Astrocyte of the cerebellum (primary cell): ENCODE data around the gene PROS1.
A peak's percentile ranks its signal among the peaks of the same experiment; 100 is the strongest.

Experiments
- DNase-seq: peaks from one replicate; pipeline ENCODE4 v3.0.0-alpha.2; 2011; ENCODE audit warnings: low read depth
- H3K4me3 ChIP-seq: 2 replicates; pipeline ENCODE4 v1.5.1; 2011; ENCODE audit warnings: mild to moderate bottlenecking, low read depth, low read length, moderate library complexity
- in situ Hi-C: cut with HindIII; loops from 2 replicates; pipeline ENCODE4 v1.10.0; 2017; ENCODE audit warnings: low sequenced_read_pairs
- TF ChIP-seq, protein P1 (sequence below): IDR thresholded peaks from 2 replicates; pipeline ENCODE4 v1.5.1; 2012; ENCODE audit warnings: low read length, low read depth, moderate library complexity, mild to moderate bottlenecking; ENCODE audit errors: missing control alignments

PROS1 gene

DNA sequence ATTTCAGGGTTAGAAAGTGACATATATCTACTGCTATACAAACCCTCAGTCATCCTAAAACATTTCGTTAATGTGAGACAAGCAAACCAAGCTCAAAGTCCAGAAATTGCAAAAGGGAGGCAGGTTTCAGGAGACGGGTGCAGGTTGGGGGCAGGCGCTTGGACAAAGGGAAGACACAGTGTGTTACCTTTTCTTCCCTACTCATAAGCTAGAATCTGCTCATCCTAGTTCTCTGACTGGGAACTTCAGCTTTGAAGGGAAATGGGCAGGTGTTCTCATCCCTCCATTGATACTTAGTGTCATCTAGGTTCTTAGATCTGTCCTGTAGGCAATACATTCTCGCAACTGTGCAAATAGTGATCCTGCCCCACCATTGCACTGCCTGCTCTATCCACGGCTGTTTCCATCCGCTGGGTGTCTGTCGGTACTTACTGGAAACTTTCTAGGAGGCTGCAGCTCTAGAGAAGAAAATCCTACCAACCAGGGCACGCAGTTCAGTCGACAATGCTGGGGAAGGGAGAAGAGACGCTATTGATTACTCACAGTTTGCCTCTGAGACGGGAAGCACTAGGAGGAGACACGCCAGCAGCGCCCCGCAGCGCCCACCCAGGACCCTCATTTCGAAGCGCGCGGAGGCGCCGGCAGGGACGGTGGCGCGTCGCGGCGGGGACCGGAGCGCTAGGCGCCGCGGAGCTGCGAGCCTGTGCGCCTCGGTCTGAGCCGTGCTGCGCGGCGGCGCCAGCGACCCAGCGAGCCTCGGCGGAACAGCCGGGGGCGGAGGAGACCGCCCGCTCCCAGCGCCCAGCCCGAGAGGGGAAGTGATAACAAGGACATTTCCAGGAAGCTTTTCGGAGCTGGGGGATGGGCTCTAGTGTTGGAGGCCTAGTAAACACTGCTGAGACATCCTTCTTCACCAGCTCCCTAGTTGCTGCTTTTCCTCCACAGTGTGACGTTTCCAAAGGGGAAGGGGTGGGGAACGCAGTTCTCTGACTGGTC, at the start of gene PROS1:
TSS of gene PROS1 (minus strand) at position 766 of the 996 bp plus-strand sequence. CDS start at position 619, 147 bp downstream.
- peak within 1 kb of the TSS; percentile 59 for H3K4me3 ChIP-seq
- in situ Hi-C loops = no loop called here
- TF ChIP-seq, protein P1, sequence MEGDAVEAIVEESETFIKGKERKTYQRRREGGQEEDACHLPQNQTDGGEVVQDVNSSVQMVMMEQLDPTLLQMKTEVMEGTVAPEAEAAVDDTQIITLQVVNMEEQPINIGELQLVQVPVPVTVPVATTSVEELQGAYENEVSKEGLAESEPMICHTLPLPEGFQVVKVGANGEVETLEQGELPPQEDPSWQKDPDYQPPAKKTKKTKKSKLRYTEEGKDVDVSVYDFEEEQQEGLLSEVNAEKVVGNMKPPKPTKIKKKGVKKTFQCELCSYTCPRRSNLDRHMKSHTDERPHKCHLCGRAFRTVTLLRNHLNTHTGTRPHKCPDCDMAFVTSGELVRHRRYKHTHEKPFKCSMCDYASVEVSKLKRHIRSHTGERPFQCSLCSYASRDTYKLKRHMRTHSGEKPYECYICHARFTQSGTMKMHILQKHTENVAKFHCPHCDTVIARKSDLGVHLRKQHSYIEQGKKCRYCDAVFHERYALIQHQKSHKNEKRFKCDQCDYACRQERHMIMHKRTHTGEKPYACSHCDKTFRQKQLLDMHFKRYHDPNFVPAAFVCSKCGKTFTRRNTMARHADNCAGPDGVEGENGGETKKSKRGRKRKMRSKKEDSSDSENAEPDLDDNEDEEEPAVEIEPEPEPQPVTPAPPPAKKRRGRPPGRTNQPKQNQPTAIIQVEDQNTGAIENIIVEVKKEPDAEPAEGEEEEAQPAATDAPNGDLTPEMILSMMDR = no peak
- peak; percentile 36 for DNase-seq

DNA sequence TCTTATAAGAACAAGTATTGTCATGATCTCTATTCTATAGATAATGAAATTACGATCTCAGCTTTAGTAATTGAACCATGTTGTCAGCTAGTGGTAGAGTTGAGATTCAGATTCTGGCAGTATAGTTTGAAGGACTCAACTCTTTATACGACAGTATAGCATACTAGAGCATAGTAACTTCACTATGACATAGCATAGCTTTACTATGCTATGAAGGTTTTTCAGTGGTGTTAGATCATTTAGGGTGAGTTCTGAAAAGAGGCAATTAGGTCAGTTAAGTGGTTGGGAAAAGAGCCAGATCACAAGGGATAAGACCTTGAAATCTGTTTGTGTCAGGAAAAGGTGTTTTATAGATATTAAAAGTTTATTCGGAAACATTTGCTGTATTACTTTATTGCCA, 46.6 kb upstream of the PROS1 start:
- H3K4me3 ChIP-seq = no peak overlapping the region
- in situ Hi-C loops = no loop called here
- TF ChIP-seq, protein P1 = no peak
- DNase-seq = no peak

DNA sequence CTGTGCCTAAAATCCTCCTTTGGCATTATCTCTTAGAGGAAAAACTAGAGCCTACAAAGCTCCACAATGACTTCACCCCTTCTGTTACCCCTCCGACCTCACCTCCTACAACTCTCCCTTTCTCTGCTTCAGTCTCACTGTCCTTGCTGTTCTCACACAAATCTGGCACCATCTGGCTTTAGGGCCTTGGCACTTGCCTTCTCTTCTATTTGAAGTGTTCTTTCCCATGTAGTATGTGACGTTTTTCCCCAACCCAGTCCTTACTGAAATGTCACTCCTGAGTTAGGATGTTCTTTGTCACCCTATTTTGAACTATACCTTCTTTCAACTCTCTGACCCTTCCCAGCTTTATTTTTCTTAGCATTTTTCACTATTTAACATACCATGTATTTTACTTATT, 46.0 kb upstream of the PROS1 start:
- H3K4me3 ChIP-seq = no peak overlapping the region
- DNase-seq = no peak
- in situ Hi-C loops = no loop called here
- TF ChIP-seq, protein P1 = no peak

DNA sequence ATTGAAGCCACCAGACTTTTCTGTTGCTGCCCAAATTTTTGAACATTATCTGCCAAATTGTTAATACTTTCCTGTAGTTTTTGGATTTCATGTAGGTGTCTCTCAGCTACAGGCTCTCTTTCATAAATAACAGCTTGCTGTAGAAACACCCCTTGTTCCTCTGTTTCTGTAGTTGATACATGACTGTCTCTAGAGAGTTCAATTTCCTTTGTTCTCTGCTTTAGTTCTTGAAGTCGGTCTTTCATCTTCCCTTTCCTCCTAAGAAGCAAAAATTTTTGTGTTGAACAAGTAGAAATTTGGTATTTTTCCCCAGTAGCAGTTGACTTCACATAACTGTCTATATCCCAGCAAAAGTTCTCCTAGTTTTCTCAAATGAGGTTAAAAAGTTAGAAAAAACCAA, 41.3 kb upstream of the PROS1 start:
- in situ Hi-C loops = no loop called here
- TF ChIP-seq, protein P1 = no peak
- DNase-seq = no peak
- H3K4me3 ChIP-seq = no peak overlapping the region

DNA sequence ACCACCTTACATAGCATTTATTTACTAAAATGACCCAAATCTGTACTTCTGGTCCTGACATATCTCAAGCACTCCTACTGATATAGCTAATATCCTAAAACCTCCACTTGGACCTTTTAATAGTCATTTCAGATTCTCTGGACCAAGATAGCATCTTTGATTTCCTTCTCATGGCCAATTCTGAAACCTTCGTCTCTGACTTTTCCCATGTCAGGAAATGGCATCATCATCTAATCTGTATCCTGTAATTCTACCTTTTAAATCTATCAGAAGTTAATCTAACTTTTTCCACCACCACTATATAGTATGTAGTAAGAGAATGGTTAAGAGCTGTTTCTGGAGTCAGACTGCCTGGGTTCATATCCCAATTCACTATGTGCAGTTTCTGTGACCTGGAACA, 38.5 kb upstream of the PROS1 start:
- no peak for DNase-seq
- in situ Hi-C loops = no loop called here
- TF ChIP-seq, protein P1 = no peak
- H3K4me3 ChIP-seq = no peak overlapping the region

DNA sequence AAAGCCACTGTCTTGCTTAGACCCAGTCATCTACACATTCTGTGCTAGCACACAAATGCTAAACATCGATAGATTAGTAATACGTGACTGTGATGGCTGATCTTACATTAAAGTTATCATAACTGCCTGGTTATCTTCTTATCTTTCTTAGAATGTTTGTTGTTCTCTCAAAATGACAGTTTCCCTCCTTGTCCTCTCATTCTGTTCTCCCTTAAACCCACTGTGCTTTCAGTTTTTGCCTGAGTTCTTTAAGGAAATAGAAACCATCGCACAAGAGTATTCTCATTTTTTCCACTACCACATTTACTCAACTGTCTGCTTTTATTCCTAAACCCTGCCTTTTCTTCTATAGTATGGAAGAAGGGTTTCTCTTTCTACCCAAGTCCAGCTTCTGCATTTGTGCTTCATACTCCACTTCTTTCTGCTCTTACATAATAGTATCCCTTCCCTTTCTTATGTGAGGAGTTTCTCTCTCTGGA, 37.6 kb upstream of the PROS1 start:
- DNase-seq = no peak
- no peak overlapping the region for H3K4me3 ChIP-seq
- in situ Hi-C loops = no loop called here
- TF ChIP-seq, protein P1 = no peak
